Neural cell (in vitro differentiated cells): ENCODE measurements around the gene MMRN1. TPM values are rescaled to one million over a fixed set of nuclear protein-coding genes. Genes with fewer than 3 reads are reported as not detected.

Experiments
- H2AFZ ChIP-seq: fragments of 200-600, 300-800 bp; sonication (generic), shearing (Covaris generic); 2 replicates; pipeline ENCODE4 v1.6.0; 2014; ENCODE audit warnings: low read depth, mild to moderate bottlenecking, antibody characterized with exemption, low read length, moderate library complexity
- H3F3A ChIP-seq: fragments of 200-600 bp; shearing (Covaris generic); 2 replicates; pipeline ENCODE4 v1.6.1; 2016; ENCODE audit warnings: mild to moderate bottlenecking, moderate library complexity, mixed read lengths, antibody characterized with exemption, low read length; ENCODE audit not compliant: insufficient read depth, poor library complexity, severe bottlenecking
- H3K27ac ChIP-seq: fragments of 200-600, 300-800 bp; sonication (generic), shearing (Covaris generic); 2 replicates; pipeline ENCODE4 v1.5.1; 2014; ENCODE audit warnings: mild to moderate bottlenecking, low read length, moderate library complexity
- H3K27me3 ChIP-seq: fragments of 300-800, 200-600 bp; sonication (generic), shearing (Covaris generic); 2 replicates; pipeline ENCODE4 v1.6.0; 2014; ENCODE audit warnings: mild to moderate bottlenecking, low read depth, low read length, moderate library complexity; ENCODE audit not compliant: insufficient read depth
- H3K36me3 ChIP-seq: fragments of 300-800, 200-600 bp; sonication (generic), shearing (Covaris generic); 2 replicates; pipeline ENCODE4 v1.5.1; 2014; ENCODE audit warnings: mild to moderate bottlenecking, antibody characterized with exemption, low read length, moderate library complexity; ENCODE audit not compliant: insufficient read depth
- H3K4me2 ChIP-seq: fragments of 300-800, 200-600 bp; sonication (generic), shearing (Covaris generic); 2 replicates; pipeline ENCODE4 v1.6.0; 2014; ENCODE audit warnings: mild to moderate bottlenecking, low read length
- H3K4me3 ChIP-seq: fragments of 300-800, 200-600 bp; sonication (generic), shearing (Covaris generic); 2 replicates; pipeline ENCODE4 v1.5.1; 2014; ENCODE audit warnings: mild to moderate bottlenecking, low read length, moderate library complexity
- H3K79me2 ChIP-seq: fragments of 200-600 bp; shearing (Covaris generic); replicated peaks from 2 replicates; pipeline ENCODE4 v1.6.0; 2014; ENCODE audit warnings: mild to moderate bottlenecking, low read length, moderate library complexity; ENCODE audit not compliant: insufficient read depth
- H3K9ac ChIP-seq: fragments of 300-800, 200-600 bp; sonication (generic), shearing (Covaris generic); 2 replicates; pipeline ENCODE4 v1.6.1; 2016; ENCODE audit warnings: mild to moderate bottlenecking, low read length, mixed read lengths
- H3K9me2 ChIP-seq: fragments of 200-600 bp; shearing (Covaris generic); 2 replicates; pipeline ENCODE4 v1.6.1; 2016; ENCODE audit warnings: mild to moderate bottlenecking, low read length, mixed read lengths; ENCODE audit not compliant: insufficient read depth
- H3K9me3 ChIP-seq: fragments of 200-600, 300-800 bp; sonication (generic), shearing (Covaris generic); 2 replicates; pipeline ENCODE4 v1.6.1; 2016; ENCODE audit warnings: mild to moderate bottlenecking, mixed run types, low read length, moderate library complexity, mixed read lengths
- H4K20me1 ChIP-seq: fragments of 200-600 bp; shearing (Covaris generic); 2 replicates; pipeline ENCODE4 v1.6.1; 2016; ENCODE audit warnings: mild to moderate bottlenecking, mixed run types; ENCODE audit not compliant: insufficient read depth
- EP300 ChIP-seq: fragments of 450-650 bp; conservative IDR thresholded peaks from 2 replicates; pipeline ENCODE4 v1.6.1; 2014; ENCODE audit warnings: antibody characterized with exemption, mild to moderate bottlenecking, moderate library complexity; ENCODE audit not compliant: poor library complexity, severe bottlenecking
- EZH2 ChIP-seq: fragments of 200-600, 300-800 bp; shearing (Covaris generic), sonication (generic); IDR thresholded peaks from 2 replicates; pipeline ENCODE4 v1.6.1; 2014; ENCODE audit warnings: antibody characterized with exemption, low read length, borderline replicate concordance, mild to moderate bottlenecking; ENCODE audit not compliant: insufficient read depth, poor library complexity, severe bottlenecking
- MXI1 ChIP-seq: fragments of 450-650 bp; conservative IDR thresholded peaks from 2 replicates; pipeline ENCODE4 v1.6.1; 2014; ENCODE audit warnings: antibody characterized with exemption, mild to moderate bottlenecking; ENCODE audit not compliant: poor library complexity, severe bottlenecking
- POLR2AphosphoS5 ChIP-seq: IDR thresholded peaks from 2 replicates; pipeline ENCODE4 v1.6.1; 2012
- RAD21 ChIP-seq: fragments of 450-650 bp; conservative IDR thresholded peaks from 2 replicates; pipeline ENCODE4 v1.6.1; 2014; ENCODE audit warnings: antibody characterized with exemption, mild to moderate bottlenecking, moderate library complexity
- REST ChIP-seq: IDR thresholded peaks from 2 replicates; pipeline ENCODE4 v1.6.1; 2012; ENCODE audit warnings: borderline replicate concordance
- SMC3 ChIP-seq: fragments of 450-650 bp; conservative IDR thresholded peaks from 2 replicates; pipeline ENCODE4 v1.6.1; 2014; ENCODE audit warnings: antibody characterized with exemption, mild to moderate bottlenecking, moderate library complexity; ENCODE audit not compliant: poor library complexity
- TAF1 ChIP-seq: IDR thresholded peaks from 2 replicates; pipeline ENCODE4 v1.6.1; 2012; ENCODE audit warnings: low read depth
- polyA plus RNA-seq: library from polyadenylated mRNA; depleted of rRNA; stranded (reverse); fragments of >200 nt; gene quantifications from 2 replicates; pipeline ENCODE4 v1.2.3, GENCODE V29; 2014
- TF ChIP-seq, protein P1 (sequence below): fragments of 450-650 bp; IDR thresholded peaks from 2 replicates; pipeline ENCODE4 v1.5.1; 2014; ENCODE audit warnings: antibody characterized with exemption, mild to moderate bottlenecking, moderate library complexity; ENCODE audit not compliant: poor library complexity, severe bottlenecking

Gene MMRN1
- polyA plus RNA-seq, 1 donor from 2014 or later = 2.2 TPM

- H3K27ac ChIP-seq = no peak overlapping the region
- no peaks in the 10 kb centered on the region for H4K20me1 ChIP-seq
- H3K36me3 ChIP-seq = no peaks in the 10 kb centered on the region
- no peak overlapping the region for H3K9ac ChIP-seq
- H2AFZ ChIP-seq = no peak overlapping the region
- no peaks in the 10 kb centered on the region for H3K27me3 ChIP-seq
- no peak overlapping the region for H3K4me3 ChIP-seq
- no peaks in the 10 kb centered on the region for H3K79me2 ChIP-seq
- H3K9me3 ChIP-seq = no peaks in the 10 kb centered on the region
- no peak overlapping the region for H3K4me2 ChIP-seq
- TF ChIP-seq EP300 (no peak), POLR2AphosphoS5 (no peak), EZH2 (no peak), REST (no peak), TAF1 (no peak), RAD21 (no peak)
- TF ChIP-seq, protein P1, sequence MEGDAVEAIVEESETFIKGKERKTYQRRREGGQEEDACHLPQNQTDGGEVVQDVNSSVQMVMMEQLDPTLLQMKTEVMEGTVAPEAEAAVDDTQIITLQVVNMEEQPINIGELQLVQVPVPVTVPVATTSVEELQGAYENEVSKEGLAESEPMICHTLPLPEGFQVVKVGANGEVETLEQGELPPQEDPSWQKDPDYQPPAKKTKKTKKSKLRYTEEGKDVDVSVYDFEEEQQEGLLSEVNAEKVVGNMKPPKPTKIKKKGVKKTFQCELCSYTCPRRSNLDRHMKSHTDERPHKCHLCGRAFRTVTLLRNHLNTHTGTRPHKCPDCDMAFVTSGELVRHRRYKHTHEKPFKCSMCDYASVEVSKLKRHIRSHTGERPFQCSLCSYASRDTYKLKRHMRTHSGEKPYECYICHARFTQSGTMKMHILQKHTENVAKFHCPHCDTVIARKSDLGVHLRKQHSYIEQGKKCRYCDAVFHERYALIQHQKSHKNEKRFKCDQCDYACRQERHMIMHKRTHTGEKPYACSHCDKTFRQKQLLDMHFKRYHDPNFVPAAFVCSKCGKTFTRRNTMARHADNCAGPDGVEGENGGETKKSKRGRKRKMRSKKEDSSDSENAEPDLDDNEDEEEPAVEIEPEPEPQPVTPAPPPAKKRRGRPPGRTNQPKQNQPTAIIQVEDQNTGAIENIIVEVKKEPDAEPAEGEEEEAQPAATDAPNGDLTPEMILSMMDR = no peak
- H3F3A ChIP-seq = no peaks in the 10 kb centered on the region
- no peaks in the 10 kb centered on the region for H3K9me2 ChIP-seq
These were observed 4.5 kb downstream of the MMRN1 start for GRCh38 chr4:89899152-89899551.

GRCh38 chr4:89899854-89900253 lies 5.2 kb downstream of the MMRN1 start:
- Histone ChIP-seq H3F3A (no peaks in the 10 kb centered on the region), H3K36me3 (no peaks in the 10 kb centered on the region), H3K9me2 (no peaks in the 10 kb centered on the region), H3K4me2 (no peak overlapping the region), H3K9me3 (no peaks in the 10 kb centered on the region), H3K79me2 (no peaks in the 10 kb centered on the region), H4K20me1 (no peaks in the 10 kb centered on the region), H3K9ac (no peak overlapping the region), H3K27me3 (no peaks in the 10 kb centered on the region), H2AFZ (no peak overlapping the region), H3K4me3 (no peak overlapping the region), H3K27ac (no peak overlapping the region)
- TF ChIP-seq EP300 (no peak), SMC3 (no peak), EZH2 (no peak), MXI1 (no peak), REST (no peak), POLR2AphosphoS5 (no peak), TAF1 (no peak), RAD21 (no peak)
- TF ChIP-seq, protein P1 = no peak
